GM18517 (cell line): Measurements from ENCODE around the gene BAHD1.

ENCODE experiments used
- ATAC-seq: cut with Tn5 transposase; IDR thresholded peaks from one replicate; pipeline ENCODE4 v1.9.1; 2021; ENCODE audit warnings: mild to moderate bottlenecking, moderate library complexity; ENCODE audit not compliant: unreplicated experiment

The BAHD1 gene

GRCh38 chr15:40489274-40490175, 48.8 kb downstream of the BAHD1 start:
- no peak for ATAC-seq

DNA sequence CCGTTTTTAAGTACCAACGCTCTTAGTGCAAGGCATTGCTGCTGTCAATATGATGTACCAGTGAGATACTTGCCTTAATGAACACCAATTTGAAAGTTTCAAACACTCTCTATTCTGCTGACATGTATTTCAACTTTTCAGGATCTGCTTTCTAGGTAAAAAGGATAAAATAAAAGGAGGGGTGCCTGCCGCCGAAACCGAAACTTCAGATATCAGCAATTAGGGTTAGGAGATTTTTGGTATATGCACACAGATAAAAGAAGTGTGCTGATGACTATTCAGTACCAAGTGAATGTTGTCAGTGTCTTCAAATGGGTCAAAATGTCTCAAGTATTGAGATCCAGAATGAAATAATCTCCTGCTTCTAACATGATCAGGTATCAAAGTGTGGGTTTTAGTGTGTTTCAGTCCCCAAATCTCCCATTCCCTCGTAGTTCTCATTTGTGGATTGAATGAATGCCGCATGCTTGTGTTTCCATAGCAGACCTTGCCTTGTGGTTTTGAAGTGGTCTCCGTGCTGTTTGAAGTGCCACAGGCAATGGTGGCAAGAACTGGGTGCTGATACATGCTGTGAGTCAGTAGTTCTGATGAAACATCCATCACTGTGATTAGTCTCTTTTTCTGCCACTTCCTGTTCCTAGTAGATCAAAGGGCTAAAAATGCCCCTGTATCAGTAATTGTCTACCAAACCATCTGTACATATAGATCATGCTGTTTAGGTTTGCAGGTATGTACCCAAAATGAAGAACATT, 52.5 kb downstream of the BAHD1 start:
- ATAC-seq = no peak

DNA sequence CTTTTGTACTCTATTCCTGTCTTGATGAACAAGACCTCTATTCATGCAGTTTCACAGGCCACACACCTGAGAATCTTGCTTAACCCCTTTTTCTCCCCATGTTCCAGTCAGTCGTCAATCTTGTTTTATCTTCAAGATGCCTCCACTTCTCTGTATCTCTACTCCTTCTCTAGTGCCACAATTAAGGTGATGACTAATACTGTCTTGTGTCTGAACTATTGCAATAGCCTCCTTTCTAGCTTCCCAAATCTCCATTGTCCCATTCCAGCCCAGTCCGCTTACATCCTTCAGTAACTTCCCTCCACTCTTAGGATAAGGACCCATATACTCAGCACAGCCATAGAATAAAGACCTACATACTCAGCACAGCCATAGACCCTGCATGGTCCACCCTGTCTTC, 54.8 kb downstream of the BAHD1 start:
- no peak for ATAC-seq

DNA sequence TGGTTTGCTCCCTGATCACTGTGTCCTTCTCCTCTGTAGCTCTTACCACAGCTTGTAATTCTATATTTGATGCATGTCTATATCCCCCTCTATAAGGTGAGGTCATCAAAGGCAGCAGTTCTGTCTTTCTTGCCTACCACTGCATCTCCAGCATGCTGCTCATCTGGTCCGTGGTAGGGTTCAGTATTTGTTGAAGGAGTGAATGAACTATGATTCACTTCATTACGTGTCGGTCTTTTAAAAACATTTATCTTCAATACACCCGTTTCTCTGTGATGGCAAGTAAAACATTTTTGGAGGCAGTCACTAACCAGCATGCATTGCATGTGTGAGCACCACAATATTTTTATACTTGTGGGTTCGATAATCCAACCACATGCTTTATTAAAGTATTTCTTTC, 57.7 kb downstream of the BAHD1 start:
- ATAC-seq = no peak

DNA sequence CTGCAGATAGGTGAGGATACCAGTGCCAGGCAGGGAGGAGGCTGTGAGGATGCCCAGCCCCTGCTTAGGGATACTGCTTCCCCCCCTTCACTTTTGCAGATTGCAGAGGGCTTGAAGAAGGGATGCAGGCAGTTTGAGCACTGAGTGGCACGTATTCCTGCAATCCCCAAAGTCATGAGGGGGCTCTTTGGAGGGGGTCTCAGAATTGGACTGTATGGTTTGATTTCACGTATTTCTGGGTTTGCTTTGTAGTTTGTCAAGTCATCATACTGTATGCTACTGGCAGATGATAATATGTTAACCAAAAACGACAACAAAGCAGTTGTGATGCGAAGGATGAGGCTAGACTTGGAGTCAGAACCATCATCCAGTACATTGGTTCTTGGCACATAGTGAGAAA, 58.1 kb downstream of the BAHD1 start:
- no peak for ATAC-seq

DNA sequence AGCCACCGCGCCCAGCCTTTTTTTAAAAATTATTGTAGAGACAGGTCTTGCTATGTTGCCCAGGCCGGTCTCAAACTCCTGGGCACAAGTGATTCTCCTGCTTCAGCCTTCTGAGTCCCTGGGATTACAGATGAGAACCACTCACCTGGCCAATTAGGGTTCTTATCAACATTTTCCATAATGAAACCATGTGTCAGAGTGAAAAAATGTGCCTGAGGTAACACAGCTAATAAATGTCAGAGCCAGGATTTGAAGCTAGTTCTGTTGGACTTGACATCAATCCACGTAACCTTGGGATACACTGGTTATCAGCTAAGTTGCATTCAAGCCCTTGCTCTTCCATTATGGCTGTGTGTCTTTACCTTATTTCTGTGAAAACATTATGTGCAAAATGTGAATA, 59.2 kb downstream of the BAHD1 start:
- no peak for ATAC-seq

DNA sequence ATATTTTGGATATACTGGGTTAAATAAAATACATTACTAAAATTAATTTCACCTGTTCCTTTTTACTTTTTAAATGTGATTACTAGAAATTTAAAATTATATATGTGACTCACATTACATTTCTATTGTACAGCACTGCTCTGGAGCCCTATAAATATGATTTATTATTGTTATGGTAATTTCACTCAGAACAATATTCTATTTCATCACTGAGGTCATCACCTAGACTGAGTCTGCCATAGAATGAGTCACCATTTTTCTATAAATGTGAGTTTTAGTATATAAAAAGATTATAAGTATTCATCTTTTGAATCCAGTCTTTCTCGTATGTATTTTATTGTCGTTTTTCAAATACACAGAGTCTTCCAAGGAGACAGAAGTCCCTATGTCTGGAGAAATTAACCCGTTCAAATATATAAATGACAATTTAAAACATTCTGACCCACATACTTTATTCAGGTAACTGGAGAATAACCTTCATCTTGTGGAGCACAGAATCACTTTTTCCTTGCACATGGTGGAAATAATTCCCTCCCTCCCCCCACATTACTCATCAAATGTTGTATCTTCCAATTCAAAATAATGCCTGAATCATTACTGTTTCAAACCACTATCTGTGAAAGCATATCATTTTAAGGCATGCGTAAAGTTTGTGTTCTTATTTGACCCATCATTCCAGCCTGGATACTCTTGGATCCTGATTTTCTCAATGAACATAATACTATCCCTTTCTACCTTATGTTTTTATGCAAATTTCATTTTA, 60.0 kb downstream of the BAHD1 start:
- ATAC-seq = no peak

- no peak for ATAC-seq
Observed at GRCh38 chr15:40501487-40501886, 60.7 kb downstream of the BAHD1 start.

DNA sequence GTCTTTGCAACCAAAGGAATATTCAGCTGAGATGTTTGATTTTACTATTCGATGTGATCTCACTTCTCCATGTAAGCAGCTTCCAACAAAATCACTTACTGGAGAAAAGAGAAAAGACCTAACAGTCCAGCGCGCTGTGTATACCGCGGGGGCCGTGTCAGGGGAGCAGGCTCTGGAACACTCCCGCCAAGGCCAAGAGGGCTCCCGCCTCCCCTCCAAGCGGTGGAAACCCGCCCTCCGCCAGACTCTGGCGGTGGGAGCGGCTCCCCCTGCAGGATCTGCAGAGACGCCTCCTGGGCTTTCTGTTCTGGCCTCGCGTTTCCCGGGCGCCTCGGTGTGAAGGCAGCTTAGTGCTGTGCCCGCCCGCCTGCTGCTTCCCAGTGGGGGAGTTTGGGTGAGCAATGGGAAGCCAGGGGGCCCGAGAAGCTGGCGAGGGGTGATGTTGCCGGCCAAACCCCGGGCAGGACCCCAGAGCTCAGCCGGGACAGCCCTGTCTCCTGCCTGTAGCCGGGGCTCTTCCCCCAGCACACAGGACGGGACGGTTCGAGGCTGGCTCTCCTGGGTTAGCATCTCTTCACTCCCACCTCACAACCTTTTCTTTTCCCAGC, 66.3 kb downstream of the BAHD1 start:
- ATAC-seq = no peak

GRCh38 chr15:40508216-40508615, 67.5 kb downstream of the BAHD1 start:
- ATAC-seq = no peak

GRCh38 chr15:40510201-40510600, 69.4 kb downstream of the BAHD1 start:
- ATAC-seq = no peak

DNA sequence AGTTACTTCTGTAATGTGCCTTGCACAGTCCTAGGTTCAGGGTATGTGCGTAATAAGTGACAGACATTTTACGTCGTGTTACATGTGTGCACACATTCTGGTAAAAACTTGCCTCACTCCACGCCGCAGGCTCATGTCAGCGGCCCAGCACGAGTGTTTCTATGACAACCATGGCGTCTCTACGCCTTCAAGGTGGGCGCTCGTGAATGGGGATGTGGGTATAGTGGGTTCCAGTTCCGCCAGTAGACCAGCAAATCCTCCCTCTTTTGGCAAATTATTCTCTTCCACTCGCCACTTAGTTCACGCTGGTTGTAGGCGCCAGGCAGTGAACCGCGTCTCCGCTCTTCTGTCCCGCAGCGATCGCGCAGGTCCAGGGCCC, 70.3 kb downstream of the BAHD1 start:
- peak; percentile 47 for ATAC-seq

GRCh38 chr15:40511472-40512133, 70.8 kb downstream of the BAHD1 start:
- peak; percentile 33 for ATAC-seq

GRCh38 chr15:40512440-40512839, 71.7 kb downstream of the BAHD1 start:
- no peak for ATAC-seq

DNA sequence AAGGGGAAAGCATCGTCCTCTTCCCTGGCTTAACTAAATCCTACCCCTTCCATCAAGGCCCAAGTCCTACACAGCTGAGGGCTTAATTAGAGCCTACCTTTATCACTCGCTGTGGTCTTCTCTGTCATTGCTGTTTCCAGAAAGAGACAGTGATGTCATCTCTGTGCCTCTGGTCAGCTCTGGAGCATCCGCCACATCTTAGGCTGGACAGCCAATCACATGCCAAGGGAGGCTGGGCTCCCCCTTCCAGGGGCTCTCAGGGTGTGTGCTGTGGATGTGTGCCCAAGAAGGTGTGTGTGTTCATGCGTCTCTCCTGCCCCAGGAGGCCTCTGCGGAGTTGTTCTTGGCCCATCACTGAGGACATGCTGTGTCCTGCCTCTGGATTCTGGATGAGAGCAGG, 72.9 kb downstream of the BAHD1 start:
- ATAC-seq = no peak

DNA sequence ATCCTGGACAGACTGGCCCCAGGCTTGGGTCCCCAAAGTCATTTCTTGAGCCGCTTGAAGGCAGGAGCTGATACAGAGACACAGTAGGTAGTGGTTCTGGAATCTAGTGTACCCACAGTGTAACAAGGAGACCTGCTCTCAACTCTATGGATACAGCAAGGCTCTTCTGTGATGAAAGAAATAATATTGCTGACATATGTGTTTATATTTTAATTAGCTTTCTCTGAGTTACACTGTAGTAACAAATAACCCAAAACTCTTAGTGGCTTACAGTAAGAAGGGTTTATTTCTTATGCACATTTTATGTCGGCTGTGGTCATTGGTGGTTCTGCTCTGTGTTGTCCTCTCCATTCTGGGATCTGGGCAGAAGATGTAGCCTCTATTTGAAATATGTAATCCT, 75.6 kb downstream of the BAHD1 start:
- ATAC-seq = no peak
